Tibial artery (tissue), 4 donors: ENCODE measurements around the gene DENND10.

Experiments
- DNase-seq, 2 donors: peaks; one replicate each; pipeline ENCODE4 v3.0.0-alpha.2; 2019
- H3K27ac ChIP-seq, 2 donors: fragments of 200-600 bp; sonication (generic) in 1 of 2; 1 replicate in 1 of 2; 2 replicates in 1 of 2; pipeline ENCODE4 v1.5.1; 2018 to 2019; ENCODE audit warnings: mild to moderate bottlenecking in 1 of 2
- H3K27me3 ChIP-seq, 2 donors: fragments of 200-600 bp; sonication (generic) in 1 of 2; one replicate each; pipeline versions ENCODE4 v1.5.1 to v1.6.0; 2016 to 2019
- H3K36me3 ChIP-seq, 3 donors: fragments of 200-600 bp; sonication (generic) in 2 of 3; one replicate each; pipeline ENCODE4 v1.5.1; 2016 to 2019; ENCODE audit warnings: mild to moderate bottlenecking in 2 of 3
- H3K4me1 ChIP-seq, 4 donors: fragments of 200-600 bp; sonication (generic) in 2 of 4; 1 replicate in 3 of 4; 2 replicates in 1 of 4; pipeline ENCODE4 v1.5.1; 2016 to 2019
- H3K4me3 ChIP-seq, 2 donors: fragments of 200-600 bp; sonication (generic) in 1 of 2; 1 replicate in 1 of 2; 2 replicates in 1 of 2; pipeline ENCODE4 v1.5.1; 2018 to 2019; ENCODE audit warnings: mild to moderate bottlenecking in 2 of 2
- H3K9me3 ChIP-seq, 3 donors: fragments of 200-600 bp; sonication (generic) in 1 of 3; one replicate each; pipeline ENCODE4 v1.5.1; 2016 to 2019
- intact Hi-C: fragments of 100-400 bp; cut with DNase I; formaldehyde crosslinking; loops from one replicate; pipeline ENCODE4 v1.15.0; 2023; ENCODE audit warnings: low total_unique reads
- TF ChIP-seq, protein P1 (sequence below), 2 experiments: fragments of 200-600 bp in 1 of 2; fragments of 450-650 bp in 1 of 2; IDR thresholded peaks; one replicate each; pipeline ENCODE4 v1.5.1; 2017 to 2019; ENCODE audit warnings: antibody characterized with exemption in 2 of 2, mild to moderate bottlenecking in 1 of 2, moderate library complexity in 1 of 2

DENND10 gene

GRCh38 chr10:119138346-119139306, 34.7 kb downstream of the DENND10 start:
- TF ChIP-seq, protein P1, sequence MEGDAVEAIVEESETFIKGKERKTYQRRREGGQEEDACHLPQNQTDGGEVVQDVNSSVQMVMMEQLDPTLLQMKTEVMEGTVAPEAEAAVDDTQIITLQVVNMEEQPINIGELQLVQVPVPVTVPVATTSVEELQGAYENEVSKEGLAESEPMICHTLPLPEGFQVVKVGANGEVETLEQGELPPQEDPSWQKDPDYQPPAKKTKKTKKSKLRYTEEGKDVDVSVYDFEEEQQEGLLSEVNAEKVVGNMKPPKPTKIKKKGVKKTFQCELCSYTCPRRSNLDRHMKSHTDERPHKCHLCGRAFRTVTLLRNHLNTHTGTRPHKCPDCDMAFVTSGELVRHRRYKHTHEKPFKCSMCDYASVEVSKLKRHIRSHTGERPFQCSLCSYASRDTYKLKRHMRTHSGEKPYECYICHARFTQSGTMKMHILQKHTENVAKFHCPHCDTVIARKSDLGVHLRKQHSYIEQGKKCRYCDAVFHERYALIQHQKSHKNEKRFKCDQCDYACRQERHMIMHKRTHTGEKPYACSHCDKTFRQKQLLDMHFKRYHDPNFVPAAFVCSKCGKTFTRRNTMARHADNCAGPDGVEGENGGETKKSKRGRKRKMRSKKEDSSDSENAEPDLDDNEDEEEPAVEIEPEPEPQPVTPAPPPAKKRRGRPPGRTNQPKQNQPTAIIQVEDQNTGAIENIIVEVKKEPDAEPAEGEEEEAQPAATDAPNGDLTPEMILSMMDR (IDR thresholded peaks at IDR 0.05) = no peak
- Histone ChIP-seq H3K4me1 (no peaks in the 10 kb centered on the region), H3K27me3 (no peaks in the 10 kb centered on the region), H3K9me3 (no peaks in the 10 kb centered on the region), H3K36me3 (peaks cover 3 to 30% (median 9%) of the 10 kb centered on the region in 3 donors), H3K27ac (no peak overlapping the region), H3K4me3 (no peak overlapping the region)
- DNase-seq = peak in 1 of 2 donors; percentile 55
- intact Hi-C loops = no loop called here

DNA sequence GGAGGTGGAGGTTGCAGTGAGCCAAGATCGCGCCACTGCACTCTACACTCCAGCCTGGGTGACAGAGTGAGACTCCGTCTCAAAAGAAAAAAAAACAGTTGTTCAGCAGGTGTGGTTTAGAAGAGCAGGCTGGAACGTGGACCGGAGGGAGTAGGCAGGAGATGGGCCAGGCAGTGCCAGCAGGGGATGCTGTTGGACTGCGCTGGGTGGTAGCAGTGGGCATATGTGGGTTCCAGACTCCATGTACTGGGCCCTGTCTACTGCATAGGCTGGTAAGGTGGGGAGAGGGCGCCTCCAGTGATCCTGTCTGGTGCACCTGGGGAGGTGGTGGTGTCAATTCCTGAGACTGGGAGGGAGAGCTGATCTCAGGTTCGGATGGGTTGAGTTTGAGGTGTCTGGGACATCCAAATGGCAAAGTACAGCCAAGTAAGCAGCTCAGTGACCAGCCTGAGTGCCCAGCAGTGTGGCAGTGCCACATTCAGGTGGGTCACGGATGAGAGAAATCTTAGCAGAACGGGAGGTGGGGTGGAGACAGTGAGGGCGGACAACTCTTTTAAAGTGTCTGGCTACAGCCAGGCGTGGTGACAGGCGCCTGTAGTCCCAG, 35.7 kb downstream of the DENND10 start:
- TF ChIP-seq, protein P1 (IDR thresholded peaks at IDR 0.05) = peak; percentile 33 to 39
- Histone ChIP-seq H3K36me3 (peaks cover 3 to 21% (median 5%) of the 10 kb centered on the region in 3 donors), H3K4me3 (no peak overlapping the region), H3K27me3 (no peaks in the 10 kb centered on the region), H3K27ac (no peak overlapping the region), H3K4me1 (no peaks in the 10 kb centered on the region), H3K9me3 (no peaks in the 10 kb centered on the region)
- DNase-seq = peak in 1 of 2 donors; percentile 55
- intact Hi-C loops = no loop called here

- peak; percentile 16 to 37 for DNase-seq
- Histone ChIP-seq H3K27ac (no peak overlapping the region), H3K4me1 (no peaks in the 10 kb centered on the region), H3K9me3 (no peaks in the 10 kb centered on the region), H3K36me3 (peaks cover 3 to 20% (median 5%) of the 10 kb centered on the region in 3 donors), H3K27me3 (no peaks in the 10 kb centered on the region), H3K4me3 (no peak overlapping the region)
- intact Hi-C loops = no loop called here
- TF ChIP-seq, protein P1 (IDR thresholded peaks at IDR 0.05) = no peak
Observed at GRCh38 chr10:119140603-119141245, 36.8 kb downstream of the DENND10 start.

- Histone ChIP-seq H3K36me3 (peaks cover 10 to 48% (median 11%) of the 10 kb centered on the region in 3 donors), H3K4me3 (no peak overlapping the region), H3K9me3 (no peaks in the 10 kb centered on the region), H3K4me1 (no peaks in the 10 kb centered on the region), H3K27ac (no peak overlapping the region), H3K27me3 (no peaks in the 10 kb centered on the region)
- DNase-seq = peak in 1 of 2 donors; percentile 9
- TF ChIP-seq, protein P1 (IDR thresholded peaks at IDR 0.05) = no peak
- intact Hi-C loops = no loop called here
Observed at GRCh38 chr10:119143657-119144056, 39.7 kb downstream of the DENND10 start.

- TF ChIP-seq, protein P1 (IDR thresholded peaks at IDR 0.05) = no peak
- no peak overlapping the region for H3K4me3 ChIP-seq
- DNase-seq = peak in 1 of 2 donors; percentile 43
- no peak overlapping the region for H3K27ac ChIP-seq
- H3K36me3 ChIP-seq = peaks cover 40 to 84% (median 62%) of the 10 kb centered on the region in 3 donors
- no peaks in the 10 kb centered on the region for H3K4me1 ChIP-seq
- H3K27me3 ChIP-seq = no peaks in the 10 kb centered on the region
- H3K9me3 ChIP-seq = no peaks in the 10 kb centered on the region
- intact Hi-C loops = no loop called here
Observed at GRCh38 chr10:119149157-119149556, 45.2 kb downstream of the DENND10 start.
